Esophagus muscularis mucosa (tissue), 4 donors: Measurements from ENCODE around the gene ARF3.

Experiments used
- CTCF ChIP-seq, 3 experiments: fragments of 200-600 bp in 2 of 3; fragments of 450-650 bp in 1 of 3; sonication (generic) in 2 of 3; IDR thresholded peaks; one replicate each; pipeline ENCODE4 v1.5.1; 2017 to 2019; ENCODE audit warnings: antibody characterized with exemption in 3 of 3, mild to moderate bottlenecking in 2 of 3, moderate library complexity in 1 of 3
- EP300 ChIP-seq: sonication (generic); formaldehyde crosslinking; IDR thresholded peaks from one replicate; pipeline ENCODE4 v1.6.1; 2017; ENCODE audit warnings: antibody characterized with exemption
- POLR2A ChIP-seq: fragments of 450-650 bp; IDR thresholded peaks from one replicate; pipeline ENCODE4 v1.6.1; 2017; ENCODE audit warnings: antibody characterized with exemption, moderate library complexity, mild to moderate bottlenecking, low read depth
- POLR2AphosphoS5 ChIP-seq, 2 donors: sonication (generic); formaldehyde crosslinking; IDR thresholded peaks; one replicate each; pipeline ENCODE4 v1.6.1; 2017; ENCODE audit warnings: antibody characterized with exemption in 2 of 2

GRCh38 chr12:48985901-48986300, 28.6 kb upstream of the ARF3 start:
- TF ChIP-seq CTCF (IDR thresholded peaks at IDR 0.05) (no peak), POLR2A (no peak), POLR2AphosphoS5 (IDR thresholded peaks at IDR 0.05) (no peak), EP300 (no peak)
